Amniotic stem cell (primary cell): ENCODE results near the gene NDUFA7.
"Not testable (repeated sequence)": the region's sequence is repeated elsewhere in the genome, so short reads cannot be mapped to it uniquely, and the experiment has no call there.

ENCODE experiments used
- DNase-seq: peaks from one replicate; lab custom pipeline; 2025; lab: John Stamatoyannopoulos, UW

Gene NDUFA7

DNA sequence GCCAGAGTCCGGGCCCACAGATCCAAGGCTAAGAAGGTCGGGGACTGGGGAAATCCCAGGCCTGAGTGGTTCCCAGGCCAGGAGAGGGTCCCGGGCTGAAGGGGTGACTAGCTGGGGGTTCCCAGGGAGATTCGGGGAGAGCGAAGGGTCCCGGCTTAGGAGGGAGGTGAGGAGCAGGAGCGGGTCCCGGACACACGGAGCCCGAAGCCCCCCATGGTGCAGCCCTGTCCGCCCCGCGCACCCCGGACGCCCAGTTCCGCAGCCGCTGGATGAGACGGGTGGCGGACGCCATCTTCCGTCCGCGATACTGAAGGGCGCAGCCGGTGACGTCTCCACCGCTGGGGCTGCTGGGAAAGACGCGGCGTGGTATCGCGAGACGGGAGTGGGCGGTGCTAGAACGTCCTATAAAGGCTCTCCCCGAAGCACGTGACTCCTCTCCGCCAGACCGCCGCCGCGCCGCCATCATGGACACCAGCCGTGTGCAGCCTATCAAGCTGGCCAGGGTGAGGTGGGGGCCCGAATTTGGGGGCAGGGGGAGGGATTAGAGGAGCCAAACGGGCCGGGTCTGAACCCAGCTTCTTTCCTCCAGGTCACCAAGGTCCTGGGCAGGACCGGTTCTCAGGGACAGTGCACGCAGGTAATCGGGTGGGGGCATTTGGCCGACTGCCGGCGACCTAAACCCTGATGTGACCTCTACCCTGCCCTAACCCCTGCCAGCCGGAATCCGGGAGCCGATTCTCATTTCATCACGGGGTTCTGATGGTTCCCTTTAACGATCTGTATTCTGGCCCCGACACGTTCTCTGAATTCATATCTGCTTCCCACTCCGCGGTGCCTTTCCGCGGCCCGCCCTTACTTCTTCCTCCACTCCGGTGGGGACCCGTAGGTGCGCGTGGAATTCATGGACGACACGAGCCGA, at the start of gene NDUFA7, which contains the start of gene RPS28:
Gene NDUFA7, minus strand, starts transcription at position 309 of the 919 bp plus-strand sequence. Its CDS starts 17 bp downstream, at position 292.
Gene RPS28, plus strand, starts transcription at position 430 of the 919 bp plus-strand sequence. Its CDS starts 35 bp downstream, at position 465.
- peak; percentile 88 for DNase-seq

GRCh38 chr19:8370176-8371010, 49.2 kb upstream of the NDUFA7 start:
- DNase-seq: no peak

DNA sequence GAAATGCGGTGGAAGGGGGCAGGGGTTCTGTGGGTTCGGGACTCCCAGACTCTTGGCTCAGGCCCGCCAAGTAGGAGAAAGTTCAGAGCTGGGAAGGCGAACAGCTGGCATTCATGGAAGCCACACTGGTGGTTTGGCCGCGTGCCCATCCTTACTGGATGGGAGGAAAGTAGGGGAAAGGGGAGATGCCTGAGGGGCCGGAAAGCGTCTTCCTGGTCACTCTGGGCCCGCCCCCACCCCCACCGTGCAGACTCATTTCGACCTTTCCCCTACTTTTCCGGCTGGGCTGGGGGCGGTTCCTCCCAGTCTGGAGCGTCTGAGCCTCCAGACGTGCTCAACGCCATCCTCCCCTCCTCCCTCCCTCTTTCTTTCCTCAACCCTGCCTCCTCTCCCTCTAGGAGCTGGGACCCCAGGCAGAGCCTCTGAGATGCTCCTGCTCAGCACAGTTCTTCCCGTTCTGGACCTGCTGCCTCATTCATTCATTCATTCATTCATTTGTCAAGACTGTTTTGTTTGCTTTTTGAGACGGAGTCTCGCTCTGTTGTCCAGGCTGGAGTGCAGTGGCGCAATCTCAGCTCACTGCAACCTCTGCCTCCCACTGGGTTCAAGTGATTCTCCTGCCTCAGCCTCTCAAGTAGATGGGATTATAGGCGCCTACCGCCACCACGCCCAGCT, 46.3 kb upstream of the NDUFA7 start:
- DNase-seq: peak; percentile 86

GRCh38 chr19:8366961-8367326, 45.8 kb upstream of the NDUFA7 start:
- DNase-seq: no peak

DNA sequence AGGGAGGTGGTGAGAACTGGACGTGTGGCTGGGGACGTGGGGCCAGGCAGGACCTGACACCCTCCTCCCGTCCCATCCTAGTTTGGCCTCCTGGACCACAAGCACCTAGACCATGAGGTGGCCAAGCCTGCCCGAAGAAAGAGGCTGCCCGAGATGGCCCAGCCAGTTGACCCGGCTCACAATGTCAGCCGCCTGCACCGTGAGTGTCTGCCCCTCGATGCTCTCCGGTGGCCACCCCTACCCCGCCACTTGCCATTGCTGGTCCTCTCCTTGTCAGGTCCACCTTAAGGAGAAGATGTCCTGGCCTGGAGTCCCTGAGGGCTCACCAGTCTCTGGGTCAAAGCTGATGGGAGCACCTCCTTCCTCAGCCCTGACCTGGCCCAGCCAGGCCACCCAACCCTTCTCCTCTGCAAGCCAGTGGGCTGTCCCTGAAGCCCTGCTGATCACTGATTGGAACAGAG, 45.0 kb upstream of the NDUFA7 start:
- no peak for DNase-seq

DNA sequence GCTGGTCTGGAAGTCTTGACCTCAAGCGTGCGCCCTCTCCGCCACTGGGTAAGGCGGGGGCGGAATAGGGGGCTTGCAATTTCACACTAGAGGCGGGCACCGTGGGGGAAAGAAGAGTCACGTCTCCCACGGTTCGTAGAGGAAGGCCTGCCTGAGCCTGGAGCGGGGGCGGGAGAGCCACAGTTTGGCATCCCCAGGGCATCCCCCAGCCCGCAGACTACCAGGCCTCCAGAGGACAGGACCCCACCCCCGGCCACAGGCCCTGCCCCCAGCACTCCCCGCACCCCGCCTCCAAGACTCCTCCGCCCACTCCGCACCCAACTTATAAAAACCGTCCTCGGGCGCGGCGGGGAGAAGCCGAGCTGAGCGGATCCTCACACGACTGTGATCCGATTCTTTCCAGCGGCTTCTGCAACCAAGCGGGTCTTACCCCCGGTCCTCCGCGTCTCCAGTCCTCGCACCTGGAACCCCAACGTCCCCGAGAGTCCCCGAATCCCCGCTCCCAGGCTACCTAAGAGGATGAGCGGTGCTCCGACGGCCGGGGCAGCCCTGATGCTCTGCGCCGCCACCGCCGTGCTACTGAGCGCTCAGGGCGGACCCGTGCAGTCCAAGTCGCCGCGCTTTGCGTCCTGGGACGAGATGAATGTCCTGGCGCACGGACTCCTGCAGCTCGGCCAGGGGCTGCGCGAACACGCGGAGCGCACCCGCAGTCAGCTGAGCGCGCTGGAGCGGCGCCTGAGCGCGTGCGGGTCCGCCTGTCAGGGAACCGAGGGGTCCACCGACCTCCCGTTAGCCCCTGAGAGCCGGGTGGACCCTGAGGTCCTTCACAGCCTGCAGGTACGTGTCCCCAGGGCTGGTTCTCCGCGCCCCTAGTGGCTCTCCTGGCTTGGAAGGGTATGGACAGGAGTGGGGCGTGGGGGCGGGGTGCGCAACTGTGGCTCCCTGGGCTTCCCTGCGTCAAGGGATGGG, 42.9 kb upstream of the NDUFA7 start, which contains the start of gene ANGPTL4:
Gene ANGPTL4, plus strand, starts transcription at position 353 of the 969 bp plus-strand sequence. Its CDS starts 167 bp downstream, at position 520.
- DNase-seq: no peak

DNA sequence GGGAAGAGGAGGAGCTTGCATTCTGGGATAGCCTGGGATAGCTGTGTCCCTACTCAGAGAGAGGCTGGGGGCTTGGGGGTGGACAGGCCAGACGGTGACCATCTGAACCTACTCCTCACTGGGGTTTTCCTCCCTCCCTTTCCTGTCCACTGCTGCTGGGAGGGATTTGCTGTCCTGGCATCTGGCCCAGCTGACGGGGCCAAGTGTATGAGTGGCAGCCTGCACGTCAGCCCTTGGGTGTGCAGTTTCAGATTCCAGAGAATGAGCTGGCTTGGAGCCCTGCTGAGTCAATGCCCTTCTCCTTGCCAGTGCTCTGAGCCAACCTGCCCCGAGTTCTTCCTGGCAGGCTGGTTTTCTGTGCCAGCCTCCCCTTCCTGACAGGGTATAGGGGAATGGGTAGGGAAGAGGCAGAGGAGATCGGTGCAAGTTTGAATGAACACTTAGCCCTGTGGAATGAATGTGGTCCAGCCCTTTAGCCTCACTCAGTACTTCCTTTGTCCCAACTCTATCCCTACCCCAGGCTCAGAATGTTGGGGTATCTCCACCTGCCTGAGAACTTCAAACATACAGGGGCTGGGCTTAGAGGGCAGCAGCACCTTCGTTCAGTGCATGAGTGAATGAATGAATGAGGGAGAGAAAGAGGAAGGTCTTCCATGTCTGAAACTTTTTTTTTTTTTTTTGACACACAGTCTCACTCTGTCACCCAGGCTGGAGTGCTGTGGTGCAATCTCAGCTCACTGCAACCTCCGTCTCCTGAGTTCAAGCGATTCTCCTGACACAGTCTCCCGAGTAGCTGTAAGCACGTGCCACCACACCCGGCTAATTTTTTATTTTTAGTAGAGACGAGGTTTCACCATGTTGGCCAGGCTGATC, 41.0 kb upstream of the NDUFA7 start:
- peak; percentile 95 for DNase-seq

DNA sequence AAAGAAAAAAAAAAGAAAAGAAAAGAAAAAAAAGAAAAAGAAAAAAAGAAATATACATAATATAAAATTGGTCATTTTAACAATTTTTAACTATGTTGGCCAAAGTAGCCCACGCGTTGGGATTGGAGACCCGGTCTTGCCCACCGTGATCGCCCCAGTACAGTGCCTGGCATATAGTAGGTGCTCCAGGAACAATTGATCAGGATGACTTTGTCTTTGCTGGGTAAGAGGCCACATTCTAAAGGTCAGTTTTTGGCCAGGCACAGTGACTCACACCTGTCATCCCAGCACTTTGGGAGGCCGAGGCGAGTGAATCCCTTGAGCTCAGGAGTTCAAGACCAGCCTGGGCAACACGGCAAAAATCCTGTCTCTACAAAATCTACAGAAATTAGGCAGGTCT, 39.0 kb upstream of the NDUFA7 start:
- DNase-seq: no peak

DNA sequence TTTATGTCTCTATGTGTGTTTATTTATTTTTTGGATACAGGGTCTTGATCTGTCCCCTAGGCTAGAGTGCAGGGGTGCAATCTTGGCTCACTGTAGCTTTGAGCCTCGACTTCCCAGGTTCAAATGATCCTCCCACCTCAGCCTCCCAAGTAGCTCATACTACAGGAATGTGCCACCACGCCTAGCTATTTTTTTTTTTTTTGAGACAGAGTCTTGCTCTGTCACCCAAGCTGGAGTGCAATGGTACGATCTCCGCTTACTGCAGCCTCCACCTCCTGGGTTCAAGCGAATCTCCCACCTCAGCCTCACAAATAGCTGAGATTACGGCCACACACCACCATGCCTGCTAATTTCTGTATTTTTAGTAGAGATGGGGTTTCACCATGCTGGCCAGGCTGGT, 37.8 kb upstream of the NDUFA7 start:
- no peak for DNase-seq

DNA sequence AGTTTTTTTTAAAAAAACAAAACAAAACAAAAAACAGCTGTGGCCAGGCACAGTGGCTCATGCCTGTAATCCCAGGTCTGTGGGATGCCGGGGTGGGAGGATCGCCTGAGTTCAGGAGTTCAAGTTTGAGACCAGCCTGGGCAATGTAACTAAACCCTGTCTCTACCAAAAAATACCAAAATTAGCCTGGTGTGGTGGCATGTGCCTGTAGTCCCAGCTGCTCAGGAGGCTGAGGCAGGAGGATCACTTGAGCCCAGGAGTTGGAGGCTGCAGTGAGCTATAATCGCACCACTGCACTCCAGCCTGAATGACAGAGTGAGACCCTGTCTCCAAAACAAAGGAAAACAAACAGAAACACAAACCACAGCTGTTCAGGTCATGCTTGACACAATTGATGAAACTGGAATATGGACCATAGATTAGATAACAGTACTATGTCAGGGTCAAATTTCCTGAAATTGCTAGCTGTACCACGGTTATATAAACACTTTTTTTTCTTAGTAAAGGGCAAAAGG, 35.9 kb upstream of the NDUFA7 start:
- no peak for DNase-seq

DNA sequence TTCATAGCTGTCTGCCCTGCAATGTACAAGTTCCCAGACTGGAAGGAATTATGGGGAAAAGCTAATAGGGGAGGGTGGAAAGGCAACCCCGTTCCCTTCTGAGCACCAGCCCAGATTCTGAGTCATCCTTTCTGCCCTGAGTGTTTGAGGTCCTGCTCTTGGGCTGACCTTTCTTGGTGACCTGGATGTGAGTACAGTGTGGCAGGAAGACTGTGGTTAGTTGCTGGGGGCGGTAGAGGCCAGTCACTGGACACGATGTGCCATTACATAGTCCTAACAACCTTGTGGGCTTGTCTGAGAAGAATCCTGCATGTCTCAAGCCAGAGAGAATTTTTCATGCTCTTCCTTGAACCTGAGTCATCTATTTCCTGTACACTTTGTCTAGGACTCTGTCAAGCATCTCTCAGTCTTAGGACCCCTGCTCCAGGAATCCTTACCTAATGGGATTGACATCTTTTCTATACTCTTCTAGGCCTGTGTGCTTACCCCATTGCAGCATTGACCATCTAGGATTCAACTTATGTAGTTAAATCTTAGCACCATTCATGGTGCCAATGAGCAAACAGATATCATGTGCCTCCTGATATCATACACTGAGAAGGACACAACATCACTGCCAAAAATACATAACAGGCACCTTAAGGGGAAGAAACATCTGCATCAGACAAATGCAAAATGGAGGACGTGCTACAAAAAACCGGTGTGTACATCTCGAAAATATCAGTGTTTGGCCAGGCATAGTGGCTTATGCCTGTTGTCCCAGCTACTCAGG, 34.6 kb upstream of the NDUFA7 start:
- no peak for DNase-seq

GRCh38 chr19:8352845-8353244, 31.7 kb upstream of the NDUFA7 start:
- DNase-seq: not testable (repeated sequence)

DNA sequence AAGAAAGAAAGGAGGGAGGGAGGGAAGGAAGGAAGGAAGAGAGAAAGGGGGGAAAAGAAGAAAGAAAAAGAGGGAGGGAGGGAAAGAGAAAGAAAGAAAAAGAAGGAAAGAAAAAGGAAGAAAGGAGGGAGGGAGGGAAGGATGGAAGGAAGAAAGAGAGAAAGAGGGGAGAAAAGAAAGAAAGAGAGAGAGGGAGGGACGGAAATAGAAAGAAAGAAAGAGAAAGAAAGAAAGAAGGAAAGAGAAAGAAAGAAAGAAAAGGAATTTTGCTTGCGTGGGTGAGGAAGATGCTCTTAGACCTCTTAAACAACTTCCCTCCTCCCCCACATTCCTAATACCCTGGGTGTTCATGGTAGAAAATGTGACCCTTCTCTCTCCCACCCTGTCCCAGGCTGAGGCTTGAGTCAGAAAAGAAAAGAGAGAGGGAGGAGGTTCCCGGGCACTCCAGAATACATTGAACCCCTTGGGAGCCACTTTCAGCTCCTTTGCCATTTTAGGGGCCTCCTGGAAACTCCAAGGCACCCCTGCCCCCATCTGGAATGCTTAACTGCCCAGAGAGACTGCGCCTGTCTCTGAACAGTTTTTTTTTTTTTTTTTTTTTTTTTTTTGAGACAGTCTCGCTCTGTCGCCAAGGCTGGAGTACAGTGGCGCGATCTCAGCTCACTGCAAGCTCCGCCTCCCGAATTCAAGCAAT, 31.1 kb upstream of the NDUFA7 start:
- no peak for DNase-seq

GRCh38 chr19:8349629-8350372, 28.6 kb upstream of the NDUFA7 start:
- not testable (repeated sequence) for DNase-seq

DNA sequence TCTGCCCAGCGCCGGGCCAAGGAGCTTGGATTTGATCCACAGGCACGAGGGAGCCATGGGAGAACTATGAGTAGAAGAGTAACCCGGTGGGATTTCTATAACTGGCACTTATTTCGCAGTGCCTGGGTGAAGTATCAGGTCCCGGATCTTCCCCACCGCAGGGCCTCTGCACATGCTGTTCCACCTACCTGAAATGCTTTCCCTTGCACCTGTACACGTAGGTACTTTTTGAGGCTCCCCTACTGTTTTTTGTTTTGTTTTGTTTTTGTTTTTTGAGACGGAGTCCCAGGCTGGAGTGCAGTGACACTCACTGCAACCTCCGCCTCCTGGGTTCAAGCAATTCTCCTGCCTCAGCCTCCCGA, 22.3 kb upstream of the NDUFA7 start:
- no peak for DNase-seq

DNA sequence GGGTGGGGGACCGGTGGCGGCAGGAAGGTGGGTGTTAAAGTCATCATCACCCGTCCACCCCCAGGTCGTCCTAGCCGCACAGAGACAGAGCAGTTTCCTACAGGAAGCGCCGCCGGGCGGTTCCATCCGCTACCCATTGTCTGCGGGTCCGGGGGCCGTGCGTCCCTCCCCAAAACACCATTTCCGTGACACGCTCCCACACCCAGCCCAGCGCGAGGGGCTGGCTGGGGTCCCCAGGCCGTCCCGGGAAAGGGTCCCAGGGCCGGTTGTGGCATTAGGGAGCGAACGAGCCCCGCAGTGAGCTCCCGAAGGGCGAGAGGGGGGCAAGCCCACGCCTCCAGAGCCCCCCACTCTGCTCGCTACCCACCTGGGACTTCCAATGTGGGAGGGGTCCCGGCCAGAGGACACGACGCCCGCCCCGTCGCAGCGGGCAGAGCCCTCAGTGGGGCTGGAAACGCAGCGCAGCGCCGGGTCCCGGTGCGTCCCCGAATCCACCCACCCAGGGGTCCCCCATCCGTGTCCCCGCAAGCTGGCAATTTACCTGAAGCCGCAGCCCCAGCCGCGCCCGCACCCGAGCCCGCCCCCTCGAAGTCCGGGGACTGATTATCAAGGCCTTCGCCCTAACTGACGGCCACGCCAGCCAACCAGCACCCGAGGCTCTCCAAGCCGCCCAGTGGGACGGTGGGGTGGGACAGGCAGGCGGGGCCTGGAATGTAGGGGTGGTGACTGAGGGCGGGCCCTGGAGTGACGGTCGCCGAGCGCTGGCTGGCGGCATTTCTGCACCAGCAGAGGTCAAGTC, 21.7 kb upstream of the NDUFA7 start, which contains the start of gene KANK3:
Gene KANK3, minus strand, starts transcription at position 579 of the 799 bp plus-strand sequence. CDS start 5,434 bp downstream, outside the sequence.
- DNase-seq: peak; percentile 73
